GM12872 (cell line): ENCODE results near the gene SMIM22.

Experiments used
- TF ChIP-seq, protein P1 (sequence below): IDR thresholded peaks from 3 replicates; pipeline ENCODE4 v1.5.1; 2011; ENCODE audit warnings: low read depth, mild to moderate bottlenecking, low read length, moderate library complexity; ENCODE audit not compliant: insufficient read depth

The SMIM22 gene

GRCh38 chr16:4799171-4799855, 4.1 kb downstream of the SMIM22 start:
- TF ChIP-seq, protein P1, sequence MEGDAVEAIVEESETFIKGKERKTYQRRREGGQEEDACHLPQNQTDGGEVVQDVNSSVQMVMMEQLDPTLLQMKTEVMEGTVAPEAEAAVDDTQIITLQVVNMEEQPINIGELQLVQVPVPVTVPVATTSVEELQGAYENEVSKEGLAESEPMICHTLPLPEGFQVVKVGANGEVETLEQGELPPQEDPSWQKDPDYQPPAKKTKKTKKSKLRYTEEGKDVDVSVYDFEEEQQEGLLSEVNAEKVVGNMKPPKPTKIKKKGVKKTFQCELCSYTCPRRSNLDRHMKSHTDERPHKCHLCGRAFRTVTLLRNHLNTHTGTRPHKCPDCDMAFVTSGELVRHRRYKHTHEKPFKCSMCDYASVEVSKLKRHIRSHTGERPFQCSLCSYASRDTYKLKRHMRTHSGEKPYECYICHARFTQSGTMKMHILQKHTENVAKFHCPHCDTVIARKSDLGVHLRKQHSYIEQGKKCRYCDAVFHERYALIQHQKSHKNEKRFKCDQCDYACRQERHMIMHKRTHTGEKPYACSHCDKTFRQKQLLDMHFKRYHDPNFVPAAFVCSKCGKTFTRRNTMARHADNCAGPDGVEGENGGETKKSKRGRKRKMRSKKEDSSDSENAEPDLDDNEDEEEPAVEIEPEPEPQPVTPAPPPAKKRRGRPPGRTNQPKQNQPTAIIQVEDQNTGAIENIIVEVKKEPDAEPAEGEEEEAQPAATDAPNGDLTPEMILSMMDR = no peak

DNA sequence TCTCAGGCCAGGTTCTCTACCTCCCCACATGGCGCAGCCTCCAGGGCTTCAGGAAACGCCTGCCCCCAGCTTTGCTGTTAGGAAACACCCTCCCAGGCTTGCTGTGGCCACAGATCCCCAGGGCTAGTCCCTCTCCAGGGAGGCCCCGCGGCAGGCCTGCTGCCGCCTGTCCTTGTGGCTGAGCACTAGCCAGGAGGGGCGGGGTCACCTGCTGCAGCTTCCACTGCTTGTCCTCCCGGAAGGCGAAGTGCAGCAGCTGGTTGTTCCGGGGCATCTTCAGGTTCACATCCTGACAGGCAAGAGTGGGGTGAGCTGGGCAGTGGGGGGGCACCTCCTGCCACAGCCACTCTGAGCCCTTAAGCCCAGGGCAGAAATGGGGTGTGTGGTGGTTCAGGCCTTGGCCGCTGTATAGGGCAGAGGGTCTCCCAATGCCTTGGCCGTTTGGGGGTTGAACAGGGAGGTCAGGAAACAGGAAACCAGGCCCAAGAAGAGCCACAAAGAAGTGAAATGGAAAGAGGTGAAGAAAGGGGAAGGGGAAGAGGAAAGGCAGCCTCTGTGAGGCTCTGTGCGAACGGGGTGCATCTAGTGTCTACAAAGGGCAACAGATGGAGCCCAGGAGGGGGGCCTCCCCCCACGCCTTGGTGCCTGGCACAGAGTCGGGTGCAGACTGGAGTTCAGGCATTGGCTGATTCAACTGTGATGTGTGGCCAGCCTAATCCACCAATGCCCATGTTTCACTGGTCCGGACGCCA, 5.3 kb downstream of the SMIM22 start:
- TF ChIP-seq, protein P1 = no peak

DNA sequence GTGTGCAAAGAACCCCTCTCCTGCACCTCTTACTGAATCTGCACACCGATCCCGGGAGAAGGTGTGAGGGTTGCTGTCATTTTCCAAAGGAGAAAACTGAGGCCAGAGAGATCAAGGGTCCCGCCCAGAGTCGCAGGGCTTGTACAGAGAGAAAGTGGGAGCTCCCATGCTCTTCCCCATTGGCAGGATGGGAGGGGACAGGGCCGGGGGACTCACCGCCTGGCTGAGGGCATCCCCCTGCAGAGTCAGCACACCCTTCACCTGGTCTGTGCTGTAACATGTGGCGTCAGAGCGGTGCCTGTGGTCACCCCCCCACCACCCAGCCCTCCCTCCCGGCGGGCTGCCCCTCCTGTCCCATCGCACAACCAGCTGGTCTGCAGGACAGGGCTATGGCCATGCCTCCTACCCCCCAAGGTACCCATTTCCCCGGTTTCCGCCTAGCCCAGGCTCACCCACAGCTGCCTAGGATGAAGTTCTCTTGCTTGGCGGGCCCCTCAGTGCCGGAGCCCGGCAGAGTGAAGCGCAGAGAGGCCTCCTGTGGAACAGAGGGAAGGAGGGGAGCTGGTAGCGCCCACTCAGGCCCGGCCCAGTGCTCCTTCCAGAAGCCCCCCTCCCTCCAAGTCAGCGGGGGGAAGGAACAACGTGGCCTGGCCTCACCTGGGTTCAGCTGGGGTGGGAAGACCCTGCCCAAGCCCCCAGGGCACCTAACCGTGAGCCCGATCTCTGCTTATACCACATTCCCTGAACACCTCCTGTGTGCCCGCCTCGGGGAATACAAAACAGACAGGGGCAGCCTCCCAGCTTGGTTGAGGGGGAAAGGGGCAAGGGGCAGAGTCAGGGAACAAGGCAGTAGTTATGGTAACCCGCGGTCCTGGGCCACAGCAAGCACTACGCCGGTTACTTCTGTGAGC, 6.1 kb downstream of the SMIM22 start:
- TF ChIP-seq, protein P1 = no peak

GRCh38 chr16:4801962-4802658, 6.9 kb downstream of the SMIM22 start, which contains the start of gene ROGDI:
ROGDI (minus strand) TSS chr16:4802633; CDS start chr16:4802571, 62 bp downstream.
- TF ChIP-seq, protein P1 = no peak

- TF ChIP-seq, protein P1 = no peak
Measured at GRCh38 chr16:4802659-4803287, 7.6 kb downstream of the SMIM22 start.

- TF ChIP-seq, protein P1 = no peak
Measured at GRCh38 chr16:4803401-4803844, 8.3 kb downstream of the SMIM22 start.
